ENCODE measurements around the gene PGLYRP4.

Gene PGLYRP4

GRCh38 chr1:153348511-153349362 is at the start of gene PGLYRP4:
TSS of gene PGLYRP4 (minus strand) at chr1:153348841. CDS start at chr1:153347932, 909 bp downstream.
- DNase-seq, result no peak

- no peak for DNase-seq
Measured at GRCh38 chr1:153397924-153398651, 49.4 kb upstream of the PGLYRP4 start.

- no peak for DNase-seq
Measured at GRCh38 chr1:153397051-153397923, 48.6 kb upstream of the PGLYRP4 start.

GRCh38 chr1:153396461-153396860 is 47.8 kb upstream of the PGLYRP4 start:
- no peak for DNase-seq

GRCh38 chr1:153395776-153396175 is 47.1 kb upstream of the PGLYRP4 start:
- DNase-seq, result no peak

GRCh38 chr1:153395136-153395685 is 46.6 kb upstream of the PGLYRP4 start:
- no peak for DNase-seq

- DNase-seq, result no peak
Measured at GRCh38 chr1:153394391-153394790, 45.8 kb upstream of the PGLYRP4 start.

GRCh38 chr1:153393926-153394325 is 45.3 kb upstream of the PGLYRP4 start:
- DNase-seq, result no peak

GRCh38 chr1:153392822-153393221 is 44.2 kb upstream of the PGLYRP4 start:
- DNase-seq, result no peak

- no peak for DNase-seq
Measured at GRCh38 chr1:153392258-153392657, 43.6 kb upstream of the PGLYRP4 start.

- DNase-seq, result no peak
Measured at GRCh38 chr1:153390938-153391710, 42.5 kb upstream of the PGLYRP4 start, which contains the start of gene S100A8. TSS of gene S100A8 (minus strand) at chr1:153391073. CDS start at chr1:153390535, 538 bp downstream.

- no peak for DNase-seq
Measured at GRCh38 chr1:153389973-153390879, 41.6 kb upstream of the PGLYRP4 start.

GRCh38 chr1:153389401-153389800 is 40.8 kb upstream of the PGLYRP4 start:
- DNase-seq, result no peak

GRCh38 chr1:153387785-153388184 is 39.1 kb upstream of the PGLYRP4 start:
- DNase-seq, result no peak

- no peak for DNase-seq
Measured at GRCh38 chr1:153387001-153387400, 38.4 kb upstream of the PGLYRP4 start.

GRCh38 chr1:153386500-153386901 is 37.9 kb upstream of the PGLYRP4 start:
- peak; percentile 38 for DNase-seq

- no peak for DNase-seq
Measured at GRCh38 chr1:153384958-153385580, 36.4 kb upstream of the PGLYRP4 start.

- no peak for DNase-seq
Measured at GRCh38 chr1:153380711-153381110, 32.1 kb upstream of the PGLYRP4 start.

- no peak for DNase-seq
Measured at GRCh38 chr1:153379591-153379990, 30.9 kb upstream of the PGLYRP4 start.

GRCh38 chr1:153375511-153375910 is 26.9 kb upstream of the PGLYRP4 start, which contains the start of gene S100A12:
TSS of gene S100A12 (minus strand) at chr1:153375621. CDS start at chr1:153374592, 1,029 bp downstream.
- DNase-seq, result no peak
